Astrocyte of the cerebellum (primary cell): ENCODE measurements around the gene PLA2G2C.

ENCODE experiments used
- DNase-seq: peaks from one replicate; pipeline ENCODE4 v3.0.0-alpha.2; 2011; ENCODE audit warnings: low read depth
- H3K4me3 ChIP-seq: 2 replicates; pipeline ENCODE4 v1.5.1; 2011; ENCODE audit warnings: mild to moderate bottlenecking, low read depth, low read length, moderate library complexity
- CTCF ChIP-seq: IDR thresholded peaks from 2 replicates; pipeline ENCODE4 v1.5.1; 2012; ENCODE audit warnings: low read length, low read depth, moderate library complexity, mild to moderate bottlenecking; ENCODE audit errors: missing control alignments
- in situ Hi-C: cut with HindIII; loops from 2 replicates; pipeline ENCODE4 v1.10.0; 2017; ENCODE audit warnings: low sequenced_read_pairs

PLA2G2C gene

GRCh38 chr1:20209471-20209870 lies 23.2 kb upstream of the PLA2G2C start:
- DNase-seq = no peak
- no peak for TF ChIP-seq CTCF
- in situ Hi-C loops = no loop called here
- H3K4me3 ChIP-seq = no peak overlapping the region

GRCh38 chr1:20207546-20207945 lies 21.2 kb upstream of the PLA2G2C start:
- in situ Hi-C loops = no loop called here
- DNase-seq = no peak
- H3K4me3 ChIP-seq = no peak overlapping the region
- TF ChIP-seq CTCF = no peak

DNA sequence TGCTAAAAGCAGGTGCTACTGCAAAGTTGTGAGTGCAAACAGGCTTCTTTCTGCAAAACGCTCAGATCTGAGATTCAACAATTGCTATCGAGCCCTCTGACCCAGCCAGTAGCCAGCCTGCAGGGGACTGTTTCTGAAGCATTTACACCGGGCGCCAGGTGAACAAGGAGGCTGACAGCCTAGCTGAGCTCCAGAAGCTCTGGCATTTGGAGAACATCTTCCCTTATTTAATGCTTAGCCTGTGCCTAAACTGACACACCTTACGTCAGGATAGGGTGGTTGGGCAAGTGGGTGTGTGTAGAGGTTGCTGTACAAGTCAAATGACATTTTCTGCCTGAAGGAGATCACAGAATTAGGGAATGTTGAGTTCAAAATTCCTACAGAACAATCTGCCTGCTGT lies 15.8 kb upstream of the PLA2G2C start:
- no peak for DNase-seq
- in situ Hi-C loops = no loop called here
- H3K4me3 ChIP-seq = no peak overlapping the region
- no peak for TF ChIP-seq CTCF

GRCh38 chr1:20200966-20201365 lies 14.6 kb upstream of the PLA2G2C start:
- H3K4me3 ChIP-seq = no peak overlapping the region
- TF ChIP-seq CTCF = no peak
- in situ Hi-C loops = no loop called here
- DNase-seq = no peak

GRCh38 chr1:20199840-20200239 lies 13.5 kb upstream of the PLA2G2C start:
- no peak for TF ChIP-seq CTCF
- no peak for DNase-seq
- in situ Hi-C loops = no loop called here
- no peak overlapping the region for H3K4me3 ChIP-seq

DNA sequence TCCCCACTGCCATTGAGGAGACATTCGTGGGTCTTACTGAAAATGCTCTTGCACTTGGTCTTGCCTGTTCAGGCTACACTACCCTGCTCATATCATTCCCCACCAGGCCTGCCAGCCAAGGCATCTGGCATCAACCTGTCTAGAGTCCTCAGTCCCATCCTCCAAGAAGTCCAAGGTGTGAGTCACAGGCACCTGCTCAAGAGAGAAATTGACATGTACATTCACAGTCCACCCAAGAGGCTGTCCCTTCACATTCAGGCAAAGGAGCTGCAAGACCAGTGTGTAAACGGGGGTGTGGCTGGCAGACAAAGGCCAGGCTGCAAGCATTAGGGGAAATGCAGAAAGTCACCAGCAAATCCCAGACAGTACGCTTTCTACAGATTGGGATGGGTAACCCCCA lies 13.1 kb upstream of the PLA2G2C start:
- H3K4me3 ChIP-seq = no peak overlapping the region
- DNase-seq = no peak
- in situ Hi-C loops = no loop called here
- TF ChIP-seq CTCF = no peak

- in situ Hi-C loops = no loop called here
- DNase-seq = no peak
- H3K4me3 ChIP-seq = no peak overlapping the region
- TF ChIP-seq CTCF = no peak
Measured at GRCh38 chr1:20198918-20199317, 12.6 kb upstream of the PLA2G2C start.
